K562 (cell line): ENCODE measurements around the gene SLC1A3. TPM values are rescaled to one million over a fixed set of nuclear protein-coding genes. Genes with fewer than 3 reads are reported as not detected.

Experiments
- ATAC-seq: fragments of 200-7000 bp; cut with Tn5 transposase; 3 replicates; pipeline ENCODE4 v1.9.1; 2020; ENCODE audit warnings: moderate library complexity
- BruUV-seq: library from RNA; stranded (reverse); fragments of 400-500 nt; replicated peaks from 2 replicates; lab custom pipeline; 2021; lab: Mats Ljungman, UMichigan
- CTCF ChIA-PET: fragments of 300-600 bp; formaldehyde crosslinking; extraction: SDS; loops from one replicate; lab custom pipeline; 2021; ENCODE audit warnings: low intra/inter-chr PET ratio; lab: Yijun Ruan, JAX
- POLR2A ChIA-PET: fragments of 300-600, 350-650 bp; sonication (Branson Sonifier 250); formaldehyde crosslinking; extraction: SDS; loops from one replicate; lab custom pipeline; 2021; ENCODE audit warnings: antibody characterized with exemption, inconsistent platforms; lab: Yijun Ruan, JAX
- DNase-seq, 4 experiments: peaks; one replicate each; pipeline versions ENCODE4 v3.0.0 to v3.0.0-alpha.2; 2011 to 2018; ENCODE audit warnings: low spot score in 3 of 4, mixed read lengths in 3 of 4; ENCODE audit errors: extremely low read depth in 1 of 4
- FAIRE-seq: peaks from 2 replicates; lab custom pipeline; 2011; peaks lifted over from hg19 to GRCh38; lab: Jason Lieb, UNC
- H2AFZ ChIP-seq: 2 replicates; pipeline ENCODE4 v1.6.0; 2011; ENCODE audit warnings: low read depth, low read length, control low read depth, inconsistent platforms
- H3K27ac ChIP-seq: fragments of 200-600 bp; 3 replicates; pipeline ENCODE4 v1.8.0; 2011; ENCODE audit warnings: low read depth, mild to moderate bottlenecking, control low read depth, inconsistent platforms, low read length, moderate library complexity, mixed read lengths; ENCODE audit errors: extremely low read depth
- H3K27me3 ChIP-seq, 2 experiments: fragments of 300-600 bp in 1 of 2; 2 replicates in 1 of 2; 3 replicates in 1 of 2; pipeline versions ENCODE4 v1.6.0 to v1.8.0; 2011; ENCODE audit warnings: inconsistent platforms in 2 of 2, low read length in 2 of 2, mild to moderate bottlenecking in 1 of 2, mixed read lengths in 1 of 2, moderate library complexity in 1 of 2; ENCODE audit not compliant: control insufficient read depth in 2 of 2, insufficient read depth in 2 of 2
- H3K36me3 ChIP-seq: fragments of 300-600 bp; 3 replicates; pipeline ENCODE4 v1.8.0; 2011; ENCODE audit warnings: mild to moderate bottlenecking, low read length, inconsistent platforms; ENCODE audit not compliant: control insufficient read depth, insufficient read depth
- H3K4me1 ChIP-seq, 2 experiments: fragments of 200-600 bp in 1 of 2; replicated peaks in 1 of 2; 2 replicates in 1 of 2; 3 replicates in 1 of 2; pipeline versions ENCODE4 v1.5.1 to v1.8.0; 2011; ENCODE audit warnings: inconsistent platforms in 2 of 2, low read length in 2 of 2, mild to moderate bottlenecking in 1 of 2, mixed read lengths in 1 of 2, moderate library complexity in 1 of 2; ENCODE audit not compliant: control insufficient read depth in 2 of 2, insufficient read depth in 2 of 2
- H3K4me2 ChIP-seq: 2 replicates; pipeline ENCODE4 v1.6.1; 2011; ENCODE audit warnings: low read length, control low read depth, inconsistent platforms, mixed read lengths; ENCODE audit not compliant: insufficient read depth
- H3K4me3 ChIP-seq: fragments of 200-600 bp; sonication (generic), shearing (Covaris generic); 2 replicates; pipeline ENCODE4 v1.5.1; 2016; ENCODE audit warnings: control low read depth, inconsistent platforms
- H3K79me2 ChIP-seq: fragments of 200-600 bp; 3 replicates; pipeline ENCODE4 v1.8.0; 2011; ENCODE audit warnings: low read length, inconsistent platforms; ENCODE audit not compliant: control insufficient read depth, insufficient read depth
- H3K9ac ChIP-seq, 2 experiments: 2 replicates each; pipeline versions ENCODE4 v1.6.0 to v1.6.1; 2011; ENCODE audit warnings: low read depth in 2 of 2, low read length in 2 of 2, control low read depth in 1 of 2, inconsistent platforms in 1 of 2, mild to moderate bottlenecking in 1 of 2, mixed read lengths in 1 of 2; ENCODE audit not compliant: insufficient read depth in 1 of 2
- H3K9me1 ChIP-seq: one replicate; pipeline ENCODE4 v1.6.0; 2011; ENCODE audit warnings: inconsistent platforms, mild to moderate bottlenecking, low read length, moderate library complexity; ENCODE audit not compliant: control insufficient read depth, insufficient read depth
- H3K9me3 ChIP-seq: replicated peaks from 2 replicates; pipeline ENCODE4 v1.5.1; 2011; ENCODE audit warnings: low read depth, low read length, inconsistent platforms; ENCODE audit not compliant: control insufficient read depth, insufficient read depth
- H4K20me1 ChIP-seq: replicated peaks from 2 replicates; pipeline ENCODE4 v1.6.1; 2011; ENCODE audit warnings: low read length, inconsistent platforms, mixed read lengths; ENCODE audit not compliant: control insufficient read depth, insufficient read depth
- TFE3 ChIP-seq: fragments of 450-650 bp; formaldehyde crosslinking; IDR thresholded peaks from 2 replicates; pipeline ENCODE4 v1.4.0; 2020; ENCODE audit warnings: mild to moderate bottlenecking, mixed read lengths
- ZBTB9 ChIP-seq: fragments of 450-650 bp; formaldehyde crosslinking; IDR thresholded peaks from 2 replicates; pipeline ENCODE4 v1.4.0; 2020; ENCODE audit warnings: mild to moderate bottlenecking, moderate library complexity
- WGBS: fragments of 100-300 bp; shearing (Covaris generic); methylation state at CpG from one replicate; pipeline ENCODE4 v1.1.6; 2016; ENCODE audit warnings: low coverage, mixed read lengths; ENCODE audit not compliant: insufficient coverage; ENCODE audit errors: missing lambda C conversion rate; 5-methylcytosine and 5-hydroxymethylcytosine counted together
- in situ Hi-C: fragments of 300-500 bp; cut with MboI; formaldehyde crosslinking; loops from 4 replicates; pipeline ENCODE4 v1.15.0; 2018; ENCODE audit warnings: inconsistent platforms, mixed read lengths
- intact Hi-C: fragments of 100-400 bp; cut with micrococcal nuclease; formaldehyde crosslinking; loops from 2 replicates; pipeline ENCODE4 v1.14.2; 2022
- polyA plus RNA-seq, 8 experiments: library from polyadenylated mRNA; depleted of rRNA in 4 of 8; stranded (reverse) in 5 of 8; unstranded in 3 of 8; fragments of >200 nt; fragmentation: Nextera tagmentation in 2 of 8; fragmentation: Illumina TruSeq in 1 of 8; extraction: Ambion mirVana in 2 of 8; extraction: Trizol in 1 of 8; gene quantifications; 2 replicates each; pipeline versions ENCODE4 v1.2.1 to v1.2.3, GENCODE V29; 2011 to 2014; ENCODE audit warnings: inconsistent platforms in 1 of 8, missing spikeins in 1 of 8
- total RNA-seq, 7 experiments: library from RNA; depleted of rRNA in 6 of 7; stranded (reverse); fragments of >200 nt in 6 of 7; fragmentation: Illumina TruSeq in 2 of 7; extraction: Trizol in 2 of 7; gene quantifications; 2 replicates each; pipeline versions ENCODE4 v1.2.1 to v1.2.3, GENCODE V29; 2011 to 2021; ENCODE audit warnings: low replicate concordance in 1 of 7

Gene SLC1A3
- total and polyA plus RNA-seq, 9 of the 15 experiments (the other 6 are each of a cell fraction or from before 2014, with no cell fraction given), result 0.13 TPM; not detected in 8

GRCh38 chr5:36637101-36637500 is 30.7 kb downstream of the SLC1A3 start:
- intact Hi-C loops (no loop called here), in situ Hi-C loops (no loop called here)
- H3K4me3 ChIP-seq, result no peak overlapping the region
- FAIRE-seq (no peak), ATAC-seq (no peak), DNase-seq (no peak)
- H3K36me3 ChIP-seq, result no peaks in the 10 kb centered on the region
- H3K27ac ChIP-seq, result no peak overlapping the region
- ChIA-PET POLR2A (interaction anchor here (0.6 to 1.2 kb wide), 3 partner anchors 17 to 523 kb away, joined by 3 read pairs; partner anchors contain the start of gene NADK2), CTCF (no interaction called here)
- WGBS, result 1% methylated on average over 4 of the region's 4 CpGs
- H2AFZ ChIP-seq, result no peak overlapping the region
- TF ChIP-seq TFE3 (peak; percentile 63), ZBTB9 (CRISPR knock-in tag) (no peak)
- no peaks in the 10 kb centered on the region for H4K20me1 ChIP-seq
- no peaks in the 10 kb centered on the region for H3K9me3 ChIP-seq
- H3K4me1 ChIP-seq, result no peaks in the 10 kb centered on the region
- H3K9ac ChIP-seq, result no peak overlapping the region
- H3K27me3 ChIP-seq, result peaks cover 9% of the 10 kb centered on the region in 2 experiments
- no peak overlapping the region for H3K4me2 ChIP-seq
- no TSS peak for BruUV-seq
- H3K79me2 ChIP-seq, result no peaks in the 10 kb centered on the region
- H3K9me1 ChIP-seq, result no peaks in the 10 kb centered on the region
